ENCODE data around the gene ARF1.

- TF ChIP-seq EZH2 (IDR thresholded peaks at IDR 0.05; ENCODE audit: borderline replicate concordance) (no peak), CTCF (IDR thresholded peaks at IDR 0.05; ENCODE audit: poor library complexity) (no peak), EZH2phosphoT487 (IDR thresholded peaks at IDR 0.05; ENCODE audit: low read depth, severe bottlenecking, unreplicated experiment) (no peak)
Measured at GRCh38 chr1:228064296-228064695, 18.2 kb upstream of the ARF1 start.
